Psoas muscle (tissue), 8 donors: ENCODE data around the gene TJAP1. TPM values are rescaled to one million over a fixed set of nuclear protein-coding genes. Genes with fewer than 3 reads are reported as not detected.
"Not testable (repeated sequence)": the region's sequence is repeated elsewhere in the genome, so short reads cannot be mapped to it uniquely, and the experiment has no call there.

Experiments used
- ATAC-seq, 4 donors: fragments of 200-7000 bp; cut with Tn5 transposase; one replicate each; pipeline ENCODE4 v1.9.1; 2020; ENCODE audit warnings: moderate library complexity in 3 of 4, mild to moderate bottlenecking in 2 of 4
- DNase-seq, 2 donors: peaks; one replicate each; pipeline ENCODE4 v3.0.0-alpha.2; 2020
- H3K27ac ChIP-seq: fragments of 200-600 bp; one replicate; pipeline ENCODE4 v1.8.0; 2022
- H3K27me3 ChIP-seq, 3 donors: fragments of 200-600 bp in 1 of 3; one replicate each; pipeline versions ENCODE4 v1.6.1 to v1.8.0; 2013 to 2022; ENCODE audit warnings: low read length in 2 of 3, mild to moderate bottlenecking in 2 of 3, moderate library complexity in 1 of 3; ENCODE audit not compliant: insufficient read depth in 3 of 3
- H3K36me3 ChIP-seq, 2 donors: fragments of 200-600 bp in 1 of 2; one replicate each; pipeline versions ENCODE4 v1.6.1 to v1.8.0; 2013 to 2022; ENCODE audit warnings: low read depth in 1 of 2, mild to moderate bottlenecking in 1 of 2, moderate library complexity in 1 of 2; ENCODE audit not compliant: insufficient read depth in 1 of 2
- H3K4me1 ChIP-seq: fragments of 200-600 bp; one replicate; pipeline ENCODE4 v1.8.0; 2022
- H3K4me3 ChIP-seq: fragments of 200-600 bp; one replicate; pipeline ENCODE4 v1.8.0; 2022; ENCODE audit warnings: mild to moderate bottlenecking
- H3K9me3 ChIP-seq: fragments of 200-600 bp; one replicate; pipeline ENCODE4 v1.8.0; 2022
- WGBS, 3 donors: extraction: QIAGEN DNeasy Blood & Tissue Kit; methylation state at CpG; one replicate each; pipeline versions ENCODE4 v1.1.6 to v1.1.7; 2013; 5-methylcytosine and 5-hydroxymethylcytosine counted together
- intact Hi-C, 2 donors: fragments of 100-400 bp; cut with DNase I; formaldehyde crosslinking; loops; one replicate each; pipeline versions ENCODE4 v1.11.0 to v1.14.2; 2022
- polyA plus RNA-seq, 3 donors: library from polyadenylated mRNA; stranded (reverse); fragments of 200-250 nt; gene quantifications; one replicate each; pipeline ENCODE4 v1.2.3, GENCODE V29; 2013
- total RNA-seq, 4 donors: library from RNA; stranded (reverse); fragmentation: NEBNext Ultra II Directional in 2 of 4; extraction: Animal tissue kit (Norgen Biotek cat#: 25700) in 2 of 4; gene quantifications; one replicate each; pipeline versions ENCODE4 v1.2.1 to v1.2.4, GENCODE V29; 2021 to 2023
- TF ChIP-seq, protein P1 (sequence below): fragments of 200-600 bp; IDR thresholded peaks from one replicate; pipeline ENCODE4 v1.8.0; 2022; ENCODE audit warnings: antibody characterized with exemption
- donor health status: healthy with polysubstance abuse.
- donor health status: DM: no; HTN: no; CAD: no; lungs with moderate emphysema.
- donor health status: Bipolar disorder and iron deficiency.
- donor health status: healthy.
- donor health status: DM: yes; HTN: yes; CAD: no.
- donor health status: DM: no; HTN: no; CAD: no.
- donor health status: DM: no; HTN: no; CAD: no.
- donor health status: DM: yes; HTN: yes; CAD: no.

TJAP1 gene
- total and polyA plus RNA-seq, 7 donors = 18.0 to 39.9 (median 35.2) TPM

DNA sequence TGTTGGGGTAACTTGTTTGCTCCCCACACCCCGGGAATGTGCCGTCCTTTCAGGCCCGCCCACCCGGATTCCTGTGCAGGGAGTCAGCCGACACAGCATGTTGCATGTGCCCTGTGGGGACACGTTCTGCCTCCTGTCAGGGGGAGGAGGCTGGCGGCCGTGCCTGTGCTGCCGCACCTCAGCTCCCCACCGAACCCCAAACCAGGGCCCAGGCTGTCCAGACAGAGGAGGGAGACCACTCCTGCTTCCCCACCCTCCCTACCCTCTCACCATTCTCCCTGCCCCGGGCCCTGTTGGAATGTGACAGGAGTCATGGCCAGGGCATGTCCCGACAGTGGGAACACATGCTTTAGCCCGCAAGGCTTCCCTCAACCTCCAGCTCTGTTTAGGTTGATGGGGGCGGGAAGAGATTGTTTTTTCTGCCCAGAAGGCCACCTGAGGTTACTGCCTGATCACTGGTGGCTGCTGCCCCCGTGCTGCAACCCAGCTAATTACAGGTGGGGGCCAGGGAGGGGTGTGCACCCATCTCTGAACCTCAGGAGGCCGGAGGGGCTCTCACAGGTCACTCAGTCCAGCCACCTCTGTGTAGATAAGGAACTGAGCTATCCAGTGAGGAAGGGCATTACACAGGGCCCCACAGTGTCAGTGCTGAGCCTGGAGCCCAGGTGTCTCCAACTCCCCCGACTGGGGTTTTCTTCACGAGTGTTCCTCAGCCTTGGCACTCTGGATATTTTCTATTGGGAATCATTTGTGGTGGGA lies 19.2 kb downstream of the TJAP1 start:
- ATAC-seq (peak; percentile 32 to 53 (median 44)), DNase-seq (peak in 1 of 2 donors; percentile 60)
- WGBS, 3 donors = 58 to 61% (median 61%) methylated on average over 18 of the region's 18 CpGs
- H3K27me3 ChIP-seq = no peaks in the 10 kb centered on the region
- no peak overlapping the region for H3K27ac ChIP-seq
- intact Hi-C loops = loop anchor here in 1 of 2 donors (2.0 kb wide), 1 partner anchor 42 kb away; the partner anchor contains the start of gene DLK2
- H3K36me3 ChIP-seq = peaks cover 0 to 50% of the 10 kb centered on the region in 2 donors
- no peak overlapping the region for H3K4me3 ChIP-seq
- peaks cover 25% of the 10 kb centered on the region for H3K4me1 ChIP-seq
- TF ChIP-seq, protein P1, sequence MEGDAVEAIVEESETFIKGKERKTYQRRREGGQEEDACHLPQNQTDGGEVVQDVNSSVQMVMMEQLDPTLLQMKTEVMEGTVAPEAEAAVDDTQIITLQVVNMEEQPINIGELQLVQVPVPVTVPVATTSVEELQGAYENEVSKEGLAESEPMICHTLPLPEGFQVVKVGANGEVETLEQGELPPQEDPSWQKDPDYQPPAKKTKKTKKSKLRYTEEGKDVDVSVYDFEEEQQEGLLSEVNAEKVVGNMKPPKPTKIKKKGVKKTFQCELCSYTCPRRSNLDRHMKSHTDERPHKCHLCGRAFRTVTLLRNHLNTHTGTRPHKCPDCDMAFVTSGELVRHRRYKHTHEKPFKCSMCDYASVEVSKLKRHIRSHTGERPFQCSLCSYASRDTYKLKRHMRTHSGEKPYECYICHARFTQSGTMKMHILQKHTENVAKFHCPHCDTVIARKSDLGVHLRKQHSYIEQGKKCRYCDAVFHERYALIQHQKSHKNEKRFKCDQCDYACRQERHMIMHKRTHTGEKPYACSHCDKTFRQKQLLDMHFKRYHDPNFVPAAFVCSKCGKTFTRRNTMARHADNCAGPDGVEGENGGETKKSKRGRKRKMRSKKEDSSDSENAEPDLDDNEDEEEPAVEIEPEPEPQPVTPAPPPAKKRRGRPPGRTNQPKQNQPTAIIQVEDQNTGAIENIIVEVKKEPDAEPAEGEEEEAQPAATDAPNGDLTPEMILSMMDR = peak; percentile 54
- no peaks in the 10 kb centered on the region for H3K9me3 ChIP-seq

DNA sequence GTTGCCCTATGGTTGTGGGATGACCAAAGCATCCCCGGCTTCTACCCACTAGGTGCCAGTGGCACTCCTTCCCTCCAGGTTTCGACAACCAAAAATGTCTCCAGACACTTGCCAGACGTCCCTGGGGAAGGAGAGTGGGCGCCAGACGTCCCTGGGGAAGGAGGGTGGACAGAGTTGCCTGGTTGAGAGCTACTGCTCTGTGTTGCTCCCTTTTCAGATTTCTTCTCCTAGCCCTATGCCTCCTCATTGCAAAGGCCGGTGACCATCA lies 19.7 kb downstream of the TJAP1 start:
- intact Hi-C loops = loop anchor here in 1 of 2 donors (2.0 kb wide), 1 partner anchor 42 kb away; the partner anchor contains the start of gene DLK2
- TF ChIP-seq, protein P1 = no peak
- ATAC-seq = no peak
- H3K27ac ChIP-seq = no peak overlapping the region
- no peaks in the 10 kb centered on the region for H3K27me3 ChIP-seq
- no peaks in the 10 kb centered on the region for H3K9me3 ChIP-seq
- H3K4me1 ChIP-seq = peaks cover 25% of the 10 kb centered on the region
- H3K36me3 ChIP-seq = peaks cover 0 to 52% of the 10 kb centered on the region in 2 donors
- H3K4me3 ChIP-seq = no peak overlapping the region
- peak in 1 of 2 donors; percentile 44 for DNase-seq
- WGBS, 3 donors = 85 to 94% (median 88%) methylated on average over 6 of the region's 6 CpGs

DNA sequence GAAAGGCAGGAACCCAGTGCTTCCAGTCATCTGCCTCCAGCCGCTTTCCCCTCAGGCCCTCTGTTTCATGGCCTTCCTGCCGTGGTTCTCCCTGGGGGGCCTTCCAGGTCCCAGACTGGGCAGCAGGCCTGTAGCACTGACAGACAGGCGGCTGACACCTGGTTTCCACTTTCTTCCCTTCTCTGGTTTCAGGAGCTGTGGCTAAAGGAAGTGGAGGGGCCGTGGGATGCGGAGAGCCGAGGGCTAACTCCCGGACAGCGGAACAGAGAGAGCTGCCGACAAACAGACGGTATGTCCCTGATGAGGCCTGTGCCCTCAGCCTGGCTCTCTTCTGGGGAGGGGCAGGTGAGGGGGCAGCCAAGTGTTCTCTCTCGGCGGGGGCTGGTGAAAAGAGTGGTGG lies 20.3 kb downstream of the TJAP1 start:
- Histone ChIP-seq H3K9me3 (no peaks in the 10 kb centered on the region), H3K27me3 (no peaks in the 10 kb centered on the region), H3K4me3 (no peak overlapping the region), H3K27ac (peak overlapping the region; percentile 10), H3K36me3 (peaks cover 0 to 58% of the 10 kb centered on the region in 2 donors), H3K4me1 (peaks cover 25% of the 10 kb centered on the region)
- ATAC-seq (peak in 1 of 4 donors; percentile 40), DNase-seq (no peak)
- TF ChIP-seq, protein P1 = no peak
- WGBS, 3 donors = 74 to 82% (median 81%) methylated on average over 12 of the region's 12 CpGs
- intact Hi-C loops = loop anchor here in 1 of 2 donors (2.0 kb wide), 1 partner anchor 43 kb away; the partner anchor contains the start of gene DLK2

DNA sequence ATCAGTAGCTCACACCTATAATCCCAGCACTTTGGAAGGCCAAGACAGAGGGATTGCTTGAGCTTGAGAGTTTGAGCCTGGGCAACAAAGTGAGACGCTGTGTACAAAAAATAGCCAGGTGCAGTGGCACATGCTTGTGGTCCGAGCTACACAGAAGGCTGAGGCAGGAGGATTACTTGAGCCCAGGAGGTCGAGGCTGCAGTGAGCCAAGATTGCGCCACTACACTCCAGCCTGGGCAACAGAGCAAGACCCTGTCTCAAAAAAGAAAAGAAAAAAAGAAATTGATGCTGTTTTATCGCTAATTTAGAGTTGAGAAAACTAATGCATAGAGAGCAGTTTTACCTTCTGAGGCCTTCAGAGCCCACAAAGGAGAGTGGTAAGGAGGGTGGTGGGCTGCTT lies 20.9 kb downstream of the TJAP1 start:
- Histone ChIP-seq H3K36me3 (peaks cover 0 to 64% of the 10 kb centered on the region in 2 donors), H3K4me1 (peaks cover 25% of the 10 kb centered on the region)
- H3K4me3 ChIP-seq, H3K9me3 ChIP-seq, H3K27me3 ChIP-seq, intact Hi-C loops, DNase-seq, ATAC-seq, H3K27ac ChIP-seq: not testable (repeated sequence)
- 89 to 91% (median 91%) methylated on average over 5 of the region's 5 CpGs for WGBS, 3 donors

DNA sequence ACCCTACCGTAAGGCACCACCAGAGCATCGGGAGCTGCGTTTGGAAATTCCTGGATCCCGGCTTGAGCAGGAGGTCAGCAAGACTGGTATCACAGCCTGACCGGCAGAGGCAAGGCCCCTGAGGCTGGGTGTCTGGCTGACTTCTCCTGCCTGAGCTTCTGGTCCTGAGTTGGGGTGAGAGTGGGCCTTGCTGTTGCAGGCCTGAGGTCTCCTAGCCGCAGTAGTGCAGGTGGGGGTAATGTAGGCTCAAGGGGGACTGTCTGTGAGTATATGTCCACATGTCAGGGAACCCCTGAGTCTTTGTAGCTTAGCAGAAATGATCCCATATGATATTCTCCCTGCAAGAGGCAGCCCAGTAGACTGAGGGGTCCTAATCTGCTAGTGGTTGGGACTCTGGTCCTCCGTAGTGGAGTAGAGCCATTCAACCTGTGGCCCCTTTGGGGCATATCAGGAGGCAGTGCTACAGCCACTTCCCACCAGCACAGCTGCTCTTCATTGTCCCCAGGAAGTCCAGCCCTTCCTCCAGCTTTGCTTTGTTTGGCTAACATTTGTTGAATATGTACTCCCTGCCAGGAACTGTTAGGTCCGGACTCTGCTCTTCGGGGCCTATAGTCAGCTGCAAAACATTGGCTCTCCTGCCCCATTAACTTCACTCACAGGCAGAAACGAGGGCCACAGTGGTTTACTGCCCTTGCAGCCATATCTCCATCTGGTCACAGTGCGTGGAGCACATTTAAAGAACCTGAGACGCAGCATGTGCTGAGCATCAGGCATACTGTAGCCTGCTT lies 21.9 kb downstream of the TJAP1 start:
- DNase-seq = no peak

More for the DNA sequence above, 21.9 kb downstream of the TJAP1 start:
- 63 to 69% (median 69%) methylated on average over 12 of the region's 12 CpGs for WGBS, 3 donors
- no peaks in the 10 kb centered on the region for H3K9me3 ChIP-seq
- peaks cover 0 to 67% of the 10 kb centered on the region in 2 donors for H3K36me3 ChIP-seq
- intact Hi-C loops = no loop called here
- H3K4me1 ChIP-seq = peaks cover 25% of the 10 kb centered on the region
- no peak overlapping the region for H3K4me3 ChIP-seq
- H3K27me3 ChIP-seq = no peaks in the 10 kb centered on the region
- no peak for ATAC-seq
- peak overlapping the region; percentile 16 for H3K27ac ChIP-seq
- TF ChIP-seq, protein P1 = no peak
